Sigmoid colon (tissue), 7 donors: ENCODE measurements around the gene TJAP1. TPM values are rescaled to one million over a fixed set of nuclear protein-coding genes. Genes with fewer than 3 reads are reported as not detected.
A peak's percentile ranks its signal among the peaks of the same experiment; 100 is the strongest.

Experiments used
- DNase-seq: peaks from one replicate; pipeline ENCODE4 v3.0.0-alpha.2; 2019
- H3K27ac ChIP-seq, 4 donors: fragments of 200-600 bp; sonication (generic); one replicate each; pipeline ENCODE4 v1.5.1; 2016 to 2019; ENCODE audit warnings: mild to moderate bottlenecking in 1 of 4
- H3K27me3 ChIP-seq, 3 donors: fragments of 200-600 bp; sonication (generic); one replicate each; pipeline ENCODE4 v1.5.1; 2019; ENCODE audit warnings: mild to moderate bottlenecking in 1 of 3
- H3K36me3 ChIP-seq, 4 donors: fragments of 200-600 bp; sonication (generic); one replicate each; pipeline ENCODE4 v1.5.1; 2016 to 2019
- H3K4me1 ChIP-seq, 4 donors: fragments of 200-600 bp; sonication (generic); one replicate each; pipeline ENCODE4 v1.5.1; 2017 to 2019
- H3K4me3 ChIP-seq, 4 donors: fragments of 200-600 bp; sonication (generic); one replicate each; pipeline ENCODE4 v1.5.1; 2017 to 2019; ENCODE audit warnings: mild to moderate bottlenecking in 2 of 4, moderate library complexity in 1 of 4
- H3K9me3 ChIP-seq, 4 donors: fragments of 200-600 bp in 3 of 4; sonication (generic) in 3 of 4; one replicate each; pipeline versions ENCODE4 v1.5.1 to v1.6.1; 2013 to 2019
- EP300 ChIP-seq, 4 donors: sonication (generic); formaldehyde crosslinking; IDR thresholded peaks; one replicate each; pipeline ENCODE4 v1.6.1; 2017; ENCODE audit warnings: antibody characterized with exemption in 4 of 4
- POLR2A ChIP-seq, 2 donors: fragments of 450-650 bp; IDR thresholded peaks; one replicate each; pipeline ENCODE4 v1.6.1; 2016; ENCODE audit warnings: antibody characterized with exemption in 2 of 2, mild to moderate bottlenecking in 2 of 2, moderate library complexity in 2 of 2
- POLR2AphosphoS5 ChIP-seq, 4 donors: sonication (generic); formaldehyde crosslinking; IDR thresholded peaks; one replicate each; pipeline ENCODE4 v1.6.1; 2017; ENCODE audit warnings: antibody characterized with exemption in 4 of 4
- WGBS, 2 donors: extraction: QIAGEN DNeasy Blood & Tissue Kit; methylation state at CpG; one replicate each; pipeline ENCODE4 v1.1.7; 2013; 5-methylcytosine and 5-hydroxymethylcytosine counted together
- intact Hi-C: fragments of 100-400 bp; cut with DNase I; formaldehyde crosslinking; loops from one replicate; pipeline ENCODE4 v1.15.1; 2023
- polyA plus RNA-seq, 3 donors: library from polyadenylated mRNA; stranded (reverse); fragments of 200-250 nt; gene quantifications; one replicate each; pipeline ENCODE4 v1.2.3, GENCODE V29; 2013
- total RNA-seq, 4 donors: library from RNA; depleted of rRNA; stranded (reverse); fragments of >200 nt; gene quantifications; one replicate each; pipeline ENCODE4 v1.1.0, GENCODE V29; 2016
- TF ChIP-seq, protein P1 (sequence below), 4 experiments: fragments of 450-650 bp in 3 of 4; fragments of 200-600 bp in 1 of 4; IDR thresholded peaks; one replicate each; pipeline ENCODE4 v1.5.1; 2016 to 2019; ENCODE audit warnings: antibody characterized with exemption in 4 of 4, mild to moderate bottlenecking in 3 of 4, moderate library complexity in 2 of 4
- donor health status: healthy with polysubstance abuse.
- donor health status: Bipolar disorder and iron deficiency.
- donor health status: healthy.

The TJAP1 gene
- total and polyA plus RNA-seq, 7 donors: 3.0 to 27.1 (median 20.0) TPM

DNA sequence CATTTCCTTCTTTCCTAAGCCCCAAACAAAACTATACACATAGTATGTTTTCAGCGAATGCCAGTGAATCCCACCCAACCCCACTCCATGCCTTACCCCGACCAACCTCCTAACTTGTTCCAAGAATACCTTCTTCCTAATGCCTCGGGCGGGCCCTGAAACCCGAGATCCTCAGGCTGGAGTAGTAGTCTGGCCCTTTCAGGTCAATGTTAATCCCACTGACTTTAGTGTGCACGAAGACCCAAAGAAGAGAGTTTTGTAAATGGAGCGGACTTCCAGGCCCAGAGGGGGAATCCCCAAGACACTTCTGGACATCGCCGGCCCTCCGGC, 39.0 kb downstream of the TJAP1 start:
- H3K27me3 ChIP-seq: no peaks in the 10 kb centered on the region
- no peak for DNase-seq
- WGBS, 2 donors: 0 to 1% methylated on average over 10 of the region's 10 CpGs
- peak overlapping the region; percentile 73 to 94 (median 79) for H3K4me3 ChIP-seq
- TF ChIP-seq POLR2A (IDR thresholded peaks at IDR 0.05): no peak
- TF ChIP-seq EP300 (IDR thresholded peaks at IDR 0.05): no peak
- TF ChIP-seq POLR2AphosphoS5 (IDR thresholded peaks at IDR 0.05): no peak
- TF ChIP-seq, protein P1, sequence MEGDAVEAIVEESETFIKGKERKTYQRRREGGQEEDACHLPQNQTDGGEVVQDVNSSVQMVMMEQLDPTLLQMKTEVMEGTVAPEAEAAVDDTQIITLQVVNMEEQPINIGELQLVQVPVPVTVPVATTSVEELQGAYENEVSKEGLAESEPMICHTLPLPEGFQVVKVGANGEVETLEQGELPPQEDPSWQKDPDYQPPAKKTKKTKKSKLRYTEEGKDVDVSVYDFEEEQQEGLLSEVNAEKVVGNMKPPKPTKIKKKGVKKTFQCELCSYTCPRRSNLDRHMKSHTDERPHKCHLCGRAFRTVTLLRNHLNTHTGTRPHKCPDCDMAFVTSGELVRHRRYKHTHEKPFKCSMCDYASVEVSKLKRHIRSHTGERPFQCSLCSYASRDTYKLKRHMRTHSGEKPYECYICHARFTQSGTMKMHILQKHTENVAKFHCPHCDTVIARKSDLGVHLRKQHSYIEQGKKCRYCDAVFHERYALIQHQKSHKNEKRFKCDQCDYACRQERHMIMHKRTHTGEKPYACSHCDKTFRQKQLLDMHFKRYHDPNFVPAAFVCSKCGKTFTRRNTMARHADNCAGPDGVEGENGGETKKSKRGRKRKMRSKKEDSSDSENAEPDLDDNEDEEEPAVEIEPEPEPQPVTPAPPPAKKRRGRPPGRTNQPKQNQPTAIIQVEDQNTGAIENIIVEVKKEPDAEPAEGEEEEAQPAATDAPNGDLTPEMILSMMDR (IDR thresholded peaks at IDR 0.05): no peak
- intact Hi-C loops: loop anchor here (2.0 to 10.0 kb wide), 2 partner anchors 112 to 342 kb away; partner anchors contain the start of genes GTPBP2 and SRF
- peaks cover 42 to 66% (median 51%) of the 10 kb centered on the region in 4 donors for H3K36me3 ChIP-seq
- peak overlapping the region; percentile 84 to 91 (median 85) for H3K27ac ChIP-seq
- H3K9me3 ChIP-seq: no peaks in the 10 kb centered on the region
- H3K4me1 ChIP-seq: peaks cover 0 to 41% (median 35%) of the 10 kb centered on the region in 4 donors

DNA sequence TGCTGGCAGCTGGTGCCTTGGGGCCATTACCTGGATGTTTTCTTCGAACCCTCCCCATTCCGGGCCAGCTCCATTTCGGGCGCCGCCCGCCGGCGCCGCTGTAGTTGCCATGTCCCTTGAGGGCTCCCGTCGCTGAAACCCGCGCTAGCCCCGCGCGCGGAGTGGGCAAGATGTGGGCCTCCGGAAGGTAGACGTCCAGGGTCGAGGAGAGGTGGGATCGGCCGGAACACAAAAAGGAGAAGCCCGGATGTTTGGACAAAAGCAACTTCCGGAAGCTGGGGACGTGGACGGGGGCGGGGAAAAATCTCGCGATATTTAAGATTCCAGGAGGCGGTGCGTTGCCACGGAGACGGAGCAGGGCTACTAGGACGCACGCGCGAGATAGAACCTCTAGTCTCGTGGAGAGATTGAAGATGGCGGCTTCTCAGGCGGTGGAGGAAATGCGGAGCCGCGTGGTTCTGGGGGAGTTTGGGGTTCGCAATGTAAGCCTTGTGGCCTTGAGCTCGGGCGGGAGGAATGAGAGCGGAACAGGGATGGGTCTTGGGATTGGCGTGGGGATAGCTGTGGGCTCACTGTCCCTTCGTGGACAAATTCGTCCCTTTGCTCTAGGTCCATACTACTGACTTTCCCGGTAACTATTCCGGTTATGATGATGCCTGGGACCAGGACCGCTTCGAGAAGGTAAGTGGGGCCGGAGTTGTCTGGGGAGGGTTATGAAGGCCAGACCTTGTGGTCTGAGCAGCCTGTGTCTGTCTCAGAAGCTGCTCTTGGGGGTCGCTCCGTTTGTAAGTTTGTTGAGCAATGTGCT, 39.5 kb downstream of the TJAP1 start, which contains the start of the genes POLR1C and YIPF3:
Gene POLR1C (plus strand): TSS at position 393 of the 808 bp plus-strand sequence. CDS start 21 bp downstream, at position 414.
Gene YIPF3 (minus strand): TSS at position 230 of the 808 bp plus-strand sequence. CDS start 119 bp downstream, at position 111.
- H3K27ac ChIP-seq: peak within 1 kb of the TSS; percentile 84 to 91 (median 85)
- H3K4me3 ChIP-seq: peak within 1 kb of the TSS; percentile 73 to 94 (median 79)
- no peaks in the 10 kb centered on the region for H3K27me3 ChIP-seq
- peaks cover 0 to 41% (median 35%) of the 10 kb centered on the region in 4 donors for H3K4me1 ChIP-seq
- intact Hi-C loops: loop anchor here (2.0 to 10.0 kb wide), 2 partner anchors 112 to 342 kb away; partner anchors contain the start of genes GTPBP2 and SRF
- DNase-seq: peak; percentile 99
- TF ChIP-seq POLR2A (IDR thresholded peaks at IDR 0.05) (peak in 1 of 2 donors; percentile 45), POLR2AphosphoS5 (IDR thresholded peaks at IDR 0.05) (peak; percentile 25 to 80 (median 68)), EP300 (IDR thresholded peaks at IDR 0.05) (no peak)
- TF ChIP-seq, protein P1 (IDR thresholded peaks at IDR 0.05): no peak
- H3K9me3 ChIP-seq: no peaks in the 10 kb centered on the region
- H3K36me3 ChIP-seq: peaks cover 44 to 66% (median 52%) of the 10 kb centered on the region in 4 donors
- 0% methylated on average over 57 of the region's 57 CpGs for WGBS, 2 donors

DNA sequence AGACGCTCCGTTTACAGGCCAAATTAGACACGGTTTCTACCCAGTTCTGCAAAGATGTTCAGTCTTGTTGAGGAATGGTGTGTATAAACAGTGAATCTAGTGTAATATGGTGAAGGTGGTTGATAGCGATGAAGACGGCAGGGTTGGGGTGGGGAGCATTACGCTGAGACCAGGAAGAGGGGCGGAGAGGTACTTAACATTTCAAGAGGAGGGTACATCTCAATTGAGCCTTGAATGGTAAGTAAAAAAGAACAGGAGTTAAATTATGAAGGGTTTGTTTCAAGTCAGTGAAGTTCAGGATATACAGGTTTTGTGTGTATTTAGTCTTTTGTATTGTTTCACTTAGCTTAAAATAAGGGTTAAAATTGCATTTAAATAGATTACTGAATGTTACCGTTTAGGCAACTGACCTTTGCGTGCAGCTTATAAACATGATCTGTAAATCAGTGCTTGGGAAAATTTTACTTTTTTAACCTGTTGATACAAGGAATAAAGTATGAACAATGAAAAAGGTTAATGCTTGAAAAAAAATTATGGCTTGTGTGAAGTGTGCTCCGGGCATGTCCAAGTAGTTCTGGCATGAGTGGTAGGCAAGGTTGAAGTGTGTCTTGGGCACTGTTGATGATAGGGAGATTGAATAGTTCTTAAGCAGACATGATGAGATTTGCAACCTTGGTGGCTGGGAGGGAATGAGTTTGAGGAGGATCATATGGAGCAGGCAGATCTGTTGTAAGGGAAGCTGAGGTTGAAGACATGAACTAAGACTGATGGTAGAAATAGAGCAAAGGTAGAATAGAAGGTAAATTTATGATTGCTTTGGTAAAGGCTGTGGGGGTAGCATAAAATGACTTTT, 40.4 kb downstream of the TJAP1 start:
- intact Hi-C loops: loop anchor here (2.0 to 10.0 kb wide), 2 partner anchors 111 to 343 kb away; partner anchors contain the start of genes GTPBP2 and SRF
- 1 to 5% methylated on average over 10 of the region's 10 CpGs for WGBS, 2 donors
- Histone ChIP-seq H3K27me3 (no peaks in the 10 kb centered on the region), H3K4me1 (peaks cover 0 to 41% (median 35%) of the 10 kb centered on the region in 4 donors), H3K9me3 (no peaks in the 10 kb centered on the region), H3K36me3 (peaks cover 38 to 66% (median 52%) of the 10 kb centered on the region in 4 donors), H3K27ac (peak overlapping the region; percentile 84 to 91 (median 85)), H3K4me3 (peak overlapping the region; percentile 73 to 94 (median 79))
- TF ChIP-seq EP300 (IDR thresholded peaks at IDR 0.05): no peak
- TF ChIP-seq, protein P1 (IDR thresholded peaks at IDR 0.05): peak in 1 of 4 experiments; percentile 7
- no peak for DNase-seq

DNA sequence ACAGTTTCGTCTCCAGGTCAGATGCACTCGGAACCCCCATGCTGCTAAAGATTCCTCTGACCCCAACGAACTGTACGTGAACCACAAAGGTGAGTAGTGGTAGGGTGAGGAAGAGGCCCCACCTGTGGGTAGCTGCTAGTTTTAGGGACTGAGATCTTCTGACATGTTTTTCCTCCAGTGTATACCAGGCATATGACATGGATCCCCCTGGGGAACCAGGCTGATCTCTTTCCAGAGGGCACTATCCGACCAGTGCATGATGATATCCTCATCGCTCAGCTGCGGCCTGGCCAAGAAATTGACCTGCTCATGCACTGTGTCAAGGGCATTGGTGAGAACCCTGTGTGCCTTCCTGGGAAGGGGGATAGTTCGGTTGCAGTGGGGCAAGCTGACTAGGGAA, 42.7 kb downstream of the TJAP1 start:
- H3K27me3 ChIP-seq: no peaks in the 10 kb centered on the region
- H3K27ac ChIP-seq: no peak overlapping the region
- intact Hi-C loops: no loop called here
- WGBS, 2 donors: 94 to 97% methylated on average over 8 of the region's 8 CpGs
- TF ChIP-seq EP300 (IDR thresholded peaks at IDR 0.05) (no peak), POLR2AphosphoS5 (IDR thresholded peaks at IDR 0.05) (no peak), POLR2A (IDR thresholded peaks at IDR 0.05) (no peak)
- TF ChIP-seq, protein P1 (IDR thresholded peaks at IDR 0.05): no peak
- peaks cover 49 to 66% (median 52%) of the 10 kb centered on the region in 4 donors for H3K36me3 ChIP-seq
- DNase-seq: no peak
- H3K4me1 ChIP-seq: peaks cover 0 to 30% (median 26%) of the 10 kb centered on the region in 4 donors
- H3K9me3 ChIP-seq: no peaks in the 10 kb centered on the region
- H3K4me3 ChIP-seq: no peak overlapping the region
